Measurements from ENCODE around the gene CSPG5. TPM values are rescaled to one million over a fixed set of nuclear protein-coding genes. Genes with fewer than 3 reads are reported as not detected.

Gene CSPG5
- total RNA-seq, 1 experiment from 2014 or later, result 2.0 TPM

DNA sequence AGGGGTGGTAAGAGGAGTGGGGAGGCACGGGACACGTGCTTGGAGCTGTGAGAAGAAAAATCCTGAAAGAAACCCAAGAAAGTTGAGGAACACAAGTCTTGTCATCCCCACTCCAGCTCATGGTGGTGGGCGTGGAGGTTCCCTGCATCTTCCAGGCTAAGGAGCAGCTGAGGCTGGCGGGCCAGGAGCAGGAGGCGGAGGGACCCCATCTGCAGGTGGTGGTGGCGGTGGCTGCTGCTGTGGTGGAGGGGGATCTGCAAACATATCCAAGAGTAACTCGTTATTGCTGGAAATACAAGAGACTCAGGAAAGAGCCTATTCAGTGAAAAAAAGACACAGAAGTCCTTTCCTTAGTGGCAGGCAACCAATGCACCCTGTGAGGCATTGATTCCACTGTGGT, 9.4 kb upstream of the CSPG5 start:
- no peak for DNase-seq (ENCODE audit: low read depth)

DNA sequence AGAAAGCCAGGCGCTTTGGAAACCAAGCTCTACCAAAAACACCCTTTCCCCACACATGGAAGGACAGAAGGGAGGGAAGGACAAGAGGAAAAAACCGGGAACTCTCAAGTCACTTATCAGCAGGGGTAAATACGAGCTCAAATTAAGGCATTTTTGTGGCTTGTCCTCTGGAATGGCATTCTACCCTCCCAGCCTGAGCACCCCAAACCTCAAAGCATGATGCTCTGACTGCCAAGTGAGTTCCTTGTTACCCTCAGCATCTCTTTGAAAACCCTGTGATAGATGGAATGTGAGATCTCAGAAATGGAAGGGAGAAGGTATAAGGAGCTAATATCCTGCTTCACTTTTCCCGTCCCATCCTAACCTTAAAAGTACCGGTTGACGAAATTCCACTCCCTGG, 8.1 kb upstream of the CSPG5 start:
- no peak for DNase-seq (ENCODE audit: low read depth)

GRCh38 chr3:47583320-47584075, 4.8 kb upstream of the CSPG5 start:
- DNase-seq (ENCODE audit: low read depth), result no peak

DNA sequence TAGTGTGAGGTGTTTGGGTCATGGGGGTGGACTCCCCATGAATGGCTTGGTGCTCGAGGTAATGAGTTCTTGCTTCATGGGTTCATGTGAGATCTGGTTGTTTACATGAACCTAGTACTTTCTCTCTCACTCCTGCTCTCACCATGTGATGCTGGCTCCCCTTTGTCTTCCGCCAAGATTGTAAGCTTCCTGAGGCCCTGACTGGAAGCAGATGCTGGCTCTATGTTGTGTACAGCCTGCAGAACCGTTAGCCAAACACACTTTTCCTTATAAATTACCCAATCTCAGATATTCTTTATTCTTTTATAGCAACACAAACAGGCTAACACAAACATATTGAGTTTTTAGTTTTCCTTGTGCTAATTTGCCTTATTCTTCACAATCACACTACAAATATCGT, 3.2 kb upstream of the CSPG5 start:
- DNase-seq (ENCODE audit: low read depth), result no peak

GRCh38 chr3:47581422-47581821, 2.8 kb upstream of the CSPG5 start:
- DNase-seq (ENCODE audit: low read depth), result no peak

DNA sequence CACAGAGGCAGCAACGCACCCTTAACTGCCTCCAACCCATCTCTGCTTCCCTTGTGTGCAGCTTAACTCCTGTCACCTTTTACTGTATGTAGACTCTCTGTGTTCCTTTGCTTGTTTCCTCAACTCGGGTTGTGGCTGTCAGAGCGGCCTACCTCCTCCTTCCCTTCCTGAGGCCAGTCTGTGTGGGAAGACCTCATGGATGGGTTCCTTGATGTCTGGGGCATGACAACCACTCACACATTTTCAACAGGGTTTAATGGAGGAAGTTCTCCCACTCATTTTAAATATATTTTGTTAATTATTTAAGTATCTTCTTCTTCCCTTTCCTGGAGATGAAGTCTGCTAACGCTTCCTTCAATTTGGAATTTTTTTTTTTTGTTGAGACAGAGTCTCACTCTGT, 1.8 kb upstream of the CSPG5 start:
- DNase-seq (ENCODE audit: low read depth), result no peak

DNA sequence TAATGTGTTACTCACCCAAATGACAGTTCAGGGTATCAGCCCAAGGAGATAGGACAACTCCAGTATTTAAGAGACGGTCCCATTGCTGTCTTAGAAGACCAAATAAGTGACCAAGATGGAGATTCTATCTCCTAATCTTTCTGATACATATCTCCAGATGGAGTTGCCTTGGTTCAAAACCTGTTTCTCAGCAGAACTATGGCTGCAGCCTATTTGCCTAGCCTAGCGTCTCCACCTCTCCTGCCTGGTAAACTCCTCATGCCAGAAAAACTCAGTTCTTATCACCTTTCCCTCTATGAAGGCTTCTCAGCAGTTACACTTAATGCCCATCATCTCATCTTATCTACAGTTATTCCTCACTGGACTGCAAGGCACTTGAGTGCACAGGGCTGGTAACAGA, 1.2 kb upstream of the CSPG5 start:
- DNase-seq (ENCODE audit: low read depth), result no peak

DNA sequence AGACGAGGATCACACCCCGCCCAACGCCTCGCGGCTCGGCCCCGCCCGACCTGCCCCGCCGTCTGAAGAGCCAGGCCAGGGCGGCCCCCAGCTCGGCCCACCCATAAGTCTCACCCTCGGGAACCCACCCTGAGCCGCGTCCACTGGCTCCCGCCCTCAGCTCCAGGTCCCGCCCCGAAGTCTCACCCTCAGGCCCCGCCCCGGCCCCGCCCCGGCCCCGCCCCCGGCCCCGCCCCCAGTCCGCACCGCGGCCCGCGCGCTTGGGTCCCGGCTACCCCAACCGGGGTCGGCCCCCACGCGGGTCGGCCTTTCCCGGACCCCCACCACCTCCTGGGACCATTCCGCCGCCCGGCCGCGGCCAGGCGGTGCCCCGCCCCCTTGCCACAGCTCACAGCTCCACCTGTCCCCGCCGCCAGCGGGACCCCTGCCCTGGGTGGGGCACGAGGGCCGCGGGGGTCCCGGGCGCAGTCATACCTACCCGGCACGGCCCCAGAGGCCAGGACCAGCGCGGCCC, 489 bp downstream of the CSPG5 start:
- DNase-seq (ENCODE audit: low read depth), result peak; percentile 37

DNA sequence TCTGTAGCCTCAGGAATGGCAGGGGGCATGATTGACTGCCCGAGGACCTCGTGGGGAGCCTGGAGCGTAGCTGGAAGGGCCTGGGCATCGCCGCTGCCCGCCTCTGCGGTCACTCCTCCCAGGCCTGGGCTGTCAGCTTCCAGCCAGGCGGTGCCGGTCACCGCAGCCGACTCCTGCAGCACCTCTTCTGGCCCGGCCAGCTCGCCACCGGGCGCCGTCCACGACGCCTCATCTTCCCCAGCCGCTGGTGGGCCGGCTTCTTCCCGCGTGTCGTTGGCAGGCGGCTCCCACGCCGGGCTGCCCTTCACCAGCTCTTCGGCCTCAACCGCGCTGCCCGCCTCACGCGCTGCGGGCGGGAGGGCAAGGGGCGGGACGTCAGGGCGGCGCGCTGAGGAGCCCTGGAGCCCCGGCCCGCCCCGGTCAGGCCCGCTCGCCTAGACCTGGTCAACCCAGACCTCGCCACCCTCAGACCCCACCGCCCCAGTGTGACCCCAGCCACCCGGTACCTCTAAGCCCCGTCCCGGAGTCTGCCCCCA, 1.0 kb downstream of the CSPG5 start:
- DNase-seq (ENCODE audit: low read depth), result peak; percentile 19

DNA sequence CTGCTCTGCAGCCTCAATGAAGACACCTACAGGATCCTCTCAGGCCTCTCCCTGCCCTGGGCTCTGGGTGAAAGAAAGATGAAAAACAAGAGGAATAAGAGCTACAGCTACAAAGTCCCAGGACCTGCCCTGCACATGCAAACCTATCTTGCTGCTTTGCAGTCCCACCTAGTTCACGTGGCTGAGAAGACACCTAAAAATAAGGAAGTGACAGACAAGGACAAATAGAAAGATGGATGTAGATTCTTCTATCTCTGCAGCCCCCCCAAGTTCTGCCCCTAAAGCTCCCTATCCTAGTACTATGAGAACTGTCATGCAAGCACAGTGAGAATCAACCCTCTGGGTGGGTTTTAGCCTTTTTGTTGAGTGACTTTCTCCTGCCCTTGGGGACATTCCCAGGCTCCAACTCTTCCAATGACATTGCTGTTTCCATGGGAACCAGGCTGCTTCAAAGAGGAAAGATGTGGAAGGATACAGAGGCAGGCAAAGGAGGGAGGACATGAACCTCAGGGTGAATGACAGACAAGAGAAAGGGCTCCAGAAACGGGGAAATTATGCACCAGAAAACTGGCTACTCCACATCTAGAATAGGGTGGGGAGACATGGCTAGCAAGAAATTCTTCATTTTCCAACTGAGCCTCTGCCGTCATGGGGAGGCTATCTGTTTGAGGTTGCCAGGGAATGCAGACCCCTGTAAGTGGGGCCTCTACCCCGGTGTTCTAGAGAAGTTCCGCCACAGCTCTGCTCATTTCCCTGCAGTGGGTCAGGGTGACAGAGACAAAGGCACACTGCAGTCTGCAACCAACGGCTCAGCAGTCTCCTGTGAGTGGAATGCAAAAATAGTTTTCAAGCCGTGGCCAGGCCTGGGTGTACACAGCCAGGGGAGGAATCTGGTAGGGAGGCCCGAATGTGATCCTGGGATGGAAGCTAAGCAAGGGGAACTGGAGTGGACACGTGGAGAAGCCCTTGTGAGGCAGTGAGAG, 5.2 kb downstream of the CSPG5 start:
- no peak for DNase-seq (ENCODE audit: low read depth)

- no peak for DNase-seq (ENCODE audit: low read depth)
These were observed 7.1 kb downstream of the CSPG5 start for GRCh38 chr3:47571391-47572175.

GRCh38 chr3:47568901-47569300, 9.8 kb downstream of the CSPG5 start:
- DNase-seq (ENCODE audit: low read depth), result no peak

- no peak for DNase-seq (ENCODE audit: low read depth)
These were observed 11.5 kb downstream of the CSPG5 start for GRCh38 chr3:47567149-47567548.

- no peak for DNase-seq (ENCODE audit: low read depth)
These were observed 12.0 kb downstream of the CSPG5 start for GRCh38 chr3:47566667-47567066.

GRCh38 chr3:47565734-47566550, 12.7 kb downstream of the CSPG5 start:
- DNase-seq (ENCODE audit: low read depth), result no peak

DNA sequence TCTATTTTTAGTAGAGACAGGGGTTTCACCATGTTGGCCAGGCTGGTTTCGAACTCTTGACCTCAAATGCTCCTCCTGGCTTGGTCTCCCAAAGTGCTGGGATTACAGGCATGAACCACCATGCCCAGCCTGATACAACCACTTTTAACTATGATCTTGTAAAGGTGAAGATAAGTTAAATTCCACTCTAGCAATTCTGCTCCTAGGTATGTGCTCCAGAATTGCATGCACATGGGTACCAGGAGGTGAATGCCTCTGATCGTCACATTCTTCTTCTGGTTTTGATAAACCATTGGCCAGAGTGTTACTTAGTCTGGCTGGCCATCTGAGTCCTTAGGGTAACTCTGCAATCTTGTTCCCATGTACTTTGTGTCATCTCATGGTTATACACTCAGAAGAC, 22.3 kb downstream of the CSPG5 start:
- no peak for DNase-seq (ENCODE audit: low read depth)

- no peak for DNase-seq (ENCODE audit: low read depth)
These were observed 24.3 kb downstream of the CSPG5 start for GRCh38 chr3:47554335-47554734.

- DNase-seq (ENCODE audit: low read depth), result no peak
These were observed 25.3 kb downstream of the CSPG5 start for GRCh38 chr3:47553407-47553806.

GRCh38 chr3:47542471-47543173, 36.0 kb downstream of the CSPG5 start:
- DNase-seq (ENCODE audit: low read depth), result peak; percentile 42

GRCh38 chr3:47541583-47542108, 37.0 kb downstream of the CSPG5 start:
- DNase-seq (ENCODE audit: low read depth), result no peak

Measured in Daoy (cell line).